Astrocyte (in vitro differentiated cells and primary cell): ENCODE measurements around the gene MROH2B. TPM values are rescaled to one million over a fixed set of nuclear protein-coding genes. Genes with fewer than 3 reads are reported as not detected.
"Not testable (repeated sequence)": the region's sequence is repeated elsewhere in the genome, so short reads cannot be mapped to it uniquely, and the experiment has no call there.

ENCODE experiments used
- DNase-seq: peaks from one replicate; pipeline ENCODE4 v3.0.0-alpha.2; 2010; ENCODE audit warnings: low read depth
- FAIRE-seq: peaks from 2 replicates; lab custom pipeline; 2011; peaks lifted over from hg19 to GRCh38; lab: Jason Lieb, UNC
- H2AFZ ChIP-seq: 2 replicates; pipeline ENCODE4 v1.6.0; 2012; ENCODE audit warnings: low read depth, low read length, inconsistent platforms
- H3K27ac ChIP-seq: 2 replicates; pipeline ENCODE4 v1.5.1; 2011; ENCODE audit warnings: low read depth, low read length, inconsistent platforms
- H3K27me3 ChIP-seq: 2 replicates; pipeline ENCODE4 v1.6.0; 2011; ENCODE audit warnings: low read length, inconsistent platforms; ENCODE audit not compliant: insufficient read depth
- H3K36me3 ChIP-seq: 2 replicates; pipeline ENCODE4 v1.5.1; 2011; ENCODE audit warnings: low read length, inconsistent platforms; ENCODE audit not compliant: insufficient read depth
- H3K4me1 ChIP-seq: 2 replicates; pipeline ENCODE4 v1.5.1; 2011; ENCODE audit warnings: low read length, inconsistent platforms; ENCODE audit not compliant: insufficient read depth
- H3K4me2 ChIP-seq: 2 replicates; pipeline ENCODE4 v1.6.0; 2012; ENCODE audit warnings: low read length, inconsistent platforms
- H3K4me3 ChIP-seq: 2 replicates; pipeline ENCODE4 v1.5.1; 2011; ENCODE audit warnings: low read depth, mild to moderate bottlenecking, low read length, inconsistent platforms; ENCODE audit not compliant: insufficient read depth
- H3K79me2 ChIP-seq: 2 replicates; pipeline ENCODE4 v1.6.0; 2012; ENCODE audit warnings: mild to moderate bottlenecking, low read length, inconsistent platforms; ENCODE audit not compliant: insufficient read depth
- H3K9ac ChIP-seq: 2 replicates; pipeline ENCODE4 v1.6.0; 2012; ENCODE audit warnings: mild to moderate bottlenecking, low read length, inconsistent platforms
- H3K9me3 ChIP-seq: 2 replicates; pipeline ENCODE4 v1.5.1; 2012; ENCODE audit warnings: low read depth, mild to moderate bottlenecking, low read length, inconsistent platforms; ENCODE audit not compliant: insufficient read depth
- H4K20me1 ChIP-seq: 2 replicates; pipeline ENCODE4 v1.6.0; 2012; ENCODE audit warnings: low read length, inconsistent platforms; ENCODE audit not compliant: insufficient read depth
- H3K27ac Mint-ChIP-seq: one replicate; pipeline ENCODE4 v1.8.0; 2021; ENCODE audit warnings: mild to moderate bottlenecking, mixed read lengths; ENCODE audit not compliant: unreplicated experiment
- H3K27me3 Mint-ChIP-seq: one replicate; pipeline ENCODE4 v1.8.0; 2021; ENCODE audit warnings: low read depth, mixed read lengths; ENCODE audit not compliant: unreplicated experiment
- H3K36me3 Mint-ChIP-seq: one replicate; pipeline ENCODE4 v1.8.0; 2021; ENCODE audit warnings: low read depth, mixed read lengths; ENCODE audit not compliant: unreplicated experiment
- H3K4me1 Mint-ChIP-seq: one replicate; pipeline ENCODE4 v1.8.0; 2021; ENCODE audit warnings: low read depth, mixed read lengths; ENCODE audit not compliant: unreplicated experiment
- H3K4me3 Mint-ChIP-seq: one replicate; pipeline ENCODE4 v1.8.0; 2021; ENCODE audit warnings: mild to moderate bottlenecking, moderate library complexity, mixed read lengths; ENCODE audit not compliant: unreplicated experiment
- H3K9me3 Mint-ChIP-seq: one replicate; pipeline ENCODE4 v1.8.0; 2021; ENCODE audit warnings: mild to moderate bottlenecking, mixed read lengths; ENCODE audit not compliant: unreplicated experiment
- EZH2 ChIP-seq: IDR thresholded peaks from 2 replicates; pipeline ENCODE4 v1.6.1; 2012; ENCODE audit warnings: mild to moderate bottlenecking, low read length, inconsistent platforms; ENCODE audit not compliant: insufficient read depth
- total RNA-seq: library from RNA; stranded (reverse); gene quantifications from 2 replicates; pipeline ENCODE4 v1.2.1, GENCODE V29; 2021
- TF ChIP-seq, protein P1 (sequence below): IDR thresholded peaks from 2 replicates; pipeline ENCODE4 v1.5.1; 2011; ENCODE audit warnings: low read depth, mild to moderate bottlenecking, inconsistent platforms, low read length, moderate library complexity; ENCODE audit not compliant: insufficient read depth

The MROH2B gene
- total RNA-seq, 1 donor from 2014 or later = not detected

DNA sequence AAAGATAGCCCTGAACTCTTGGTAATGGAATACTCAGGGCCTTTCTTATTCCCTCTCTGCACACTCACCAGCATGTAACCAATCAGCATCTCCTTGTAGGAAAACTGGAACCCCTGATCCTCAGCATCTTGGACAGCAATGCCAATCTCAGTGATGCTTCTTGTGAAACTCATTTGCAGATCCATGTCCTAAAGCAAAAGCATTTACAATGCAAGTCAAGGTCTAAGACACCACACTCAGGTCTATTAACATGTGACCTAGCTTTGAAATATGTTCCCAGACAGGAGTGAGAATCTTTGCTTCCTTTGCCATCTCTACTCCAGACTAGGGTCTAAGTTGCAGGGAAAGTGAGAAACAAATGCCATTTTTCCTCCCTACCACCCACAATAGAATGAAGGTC is 38.2 kb downstream of the MROH2B start:
- no peaks in the 10 kb centered on the region for H4K20me1 ChIP-seq
- Mint-ChIP-seq H3K4me1 (no peaks in the 10 kb centered on the region), H3K27me3 (no peaks in the 10 kb centered on the region), H3K27ac (no peak overlapping the region), H3K36me3 (no peaks in the 10 kb centered on the region), H3K4me3 (no peak overlapping the region), H3K9me3 (no peaks in the 10 kb centered on the region)
- no peaks in the 10 kb centered on the region for H3K4me1 ChIP-seq
- H3K36me3 ChIP-seq = no peaks in the 10 kb centered on the region
- no peaks in the 10 kb centered on the region for H3K9me3 ChIP-seq
- H3K9ac ChIP-seq = no peak overlapping the region
- no peak for FAIRE-seq
- DNase-seq = no peak
- no peaks in the 10 kb centered on the region for H3K27me3 ChIP-seq
- H3K27ac ChIP-seq = no peak overlapping the region
- TF ChIP-seq, protein P1, sequence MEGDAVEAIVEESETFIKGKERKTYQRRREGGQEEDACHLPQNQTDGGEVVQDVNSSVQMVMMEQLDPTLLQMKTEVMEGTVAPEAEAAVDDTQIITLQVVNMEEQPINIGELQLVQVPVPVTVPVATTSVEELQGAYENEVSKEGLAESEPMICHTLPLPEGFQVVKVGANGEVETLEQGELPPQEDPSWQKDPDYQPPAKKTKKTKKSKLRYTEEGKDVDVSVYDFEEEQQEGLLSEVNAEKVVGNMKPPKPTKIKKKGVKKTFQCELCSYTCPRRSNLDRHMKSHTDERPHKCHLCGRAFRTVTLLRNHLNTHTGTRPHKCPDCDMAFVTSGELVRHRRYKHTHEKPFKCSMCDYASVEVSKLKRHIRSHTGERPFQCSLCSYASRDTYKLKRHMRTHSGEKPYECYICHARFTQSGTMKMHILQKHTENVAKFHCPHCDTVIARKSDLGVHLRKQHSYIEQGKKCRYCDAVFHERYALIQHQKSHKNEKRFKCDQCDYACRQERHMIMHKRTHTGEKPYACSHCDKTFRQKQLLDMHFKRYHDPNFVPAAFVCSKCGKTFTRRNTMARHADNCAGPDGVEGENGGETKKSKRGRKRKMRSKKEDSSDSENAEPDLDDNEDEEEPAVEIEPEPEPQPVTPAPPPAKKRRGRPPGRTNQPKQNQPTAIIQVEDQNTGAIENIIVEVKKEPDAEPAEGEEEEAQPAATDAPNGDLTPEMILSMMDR = no peak
- no peak for TF ChIP-seq EZH2
- no peak overlapping the region for H3K4me3 ChIP-seq
- no peak overlapping the region for H2AFZ ChIP-seq
- no peak overlapping the region for H3K4me2 ChIP-seq
- no peaks in the 10 kb centered on the region for H3K79me2 ChIP-seq

DNA sequence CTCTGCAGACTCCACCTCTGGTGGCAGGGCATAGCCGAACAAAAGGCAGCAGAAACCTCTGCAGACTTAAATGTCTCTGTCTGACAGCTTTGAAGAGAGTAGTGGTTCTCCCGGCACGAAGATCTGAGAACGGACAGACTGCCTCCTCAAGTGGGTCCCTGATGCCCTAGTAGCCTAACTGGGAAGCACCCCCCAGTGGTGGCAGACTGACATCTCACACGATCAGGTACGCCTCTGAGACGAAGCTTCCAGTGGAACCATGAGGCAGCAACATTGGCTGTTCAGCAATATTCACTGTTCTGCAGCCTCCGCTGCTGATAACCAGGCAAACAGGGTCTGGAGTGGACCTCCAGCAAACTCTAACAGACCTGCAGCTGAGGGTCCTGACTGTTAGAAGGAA is 48.5 kb downstream of the MROH2B start:
- not testable (repeated sequence) for H3K4me3 ChIP-seq, H3K79me2 ChIP-seq, H3K36me3 ChIP-seq, H3K27me3 ChIP-seq, H3K9me3 ChIP-seq, FAIRE-seq, H3K27me3 Mint-ChIP-seq, H3K9ac ChIP-seq, H3K36me3 Mint-ChIP-seq, DNase-seq, H3K4me2 ChIP-seq, H2AFZ ChIP-seq, H3K9me3 Mint-ChIP-seq, H3K27ac Mint-ChIP-seq, H3K4me1 Mint-ChIP-seq, H3K4me1 ChIP-seq, H3K4me3 Mint-ChIP-seq, H3K27ac ChIP-seq, H4K20me1 ChIP-seq

DNA sequence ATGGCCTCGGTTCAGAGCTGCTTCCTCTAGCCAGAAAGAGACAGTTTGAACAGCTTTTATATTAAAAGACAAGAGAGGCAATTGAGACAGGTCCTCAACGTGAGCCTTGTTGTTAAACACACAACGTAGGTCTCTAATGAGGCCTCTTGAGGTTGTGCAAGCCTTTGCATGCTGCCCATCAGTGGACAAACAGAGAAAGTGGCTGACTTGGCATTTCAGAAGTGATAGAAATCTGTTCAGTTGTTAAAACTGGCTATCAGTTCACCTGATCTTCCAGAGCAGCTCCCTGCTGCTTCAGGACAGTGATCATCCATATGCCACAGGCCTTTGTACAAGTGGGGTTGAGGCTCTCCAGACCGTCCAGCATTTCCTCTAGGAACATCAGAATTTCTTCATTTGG is 58.8 kb downstream of the MROH2B start:
- Histone ChIP-seq H2AFZ (no peak overlapping the region), H3K4me2 (no peak overlapping the region), H3K4me3 (no peak overlapping the region), H3K27ac (no peak overlapping the region), H4K20me1 (no peaks in the 10 kb centered on the region), H3K9ac (no peak overlapping the region), H3K27me3 (no peaks in the 10 kb centered on the region), H3K36me3 (no peaks in the 10 kb centered on the region), H3K79me2 (no peaks in the 10 kb centered on the region), H3K4me1 (no peaks in the 10 kb centered on the region), H3K9me3 (no peaks in the 10 kb centered on the region)
- Mint-ChIP-seq H3K27ac (no peak overlapping the region), H3K36me3 (no peaks in the 10 kb centered on the region), H3K9me3 (no peaks in the 10 kb centered on the region), H3K27me3 (no peaks in the 10 kb centered on the region), H3K4me3 (no peak overlapping the region), H3K4me1 (no peaks in the 10 kb centered on the region)
- no peak for DNase-seq
- FAIRE-seq = no peak
- TF ChIP-seq, protein P1 = no peak
- TF ChIP-seq EZH2 = no peak
